Measurements from ENCODE around the gene ANKRD11.

- TF ChIP-seq SIN3A (IDR thresholded peaks at IDR 0.05; ENCODE audit: borderline replicate concordance, insufficient read depth, low read length), result no peak
- no peak for TF ChIP-seq POLR2AphosphoS5 (IDR thresholded peaks at IDR 0.05; ENCODE audit: low read depth, low read length)
These were observed 67.3 kb downstream of the ANKRD11 start for GRCh38 chr16:89422905-89423630.
